Activated CD4-positive, alpha-beta T cell treated with anti-CD3 and anti-CD28 coated beads for 36 hours (primary cell): Measurements from ENCODE around the gene TKT. TPM values are rescaled to one million over a fixed set of nuclear protein-coding genes. Genes with fewer than 3 reads are reported as not detected.

Experiments used
- ATAC-seq: fragments of 200-7000 bp; cut with Tn5 transposase; one replicate; pipeline ENCODE4 v1.10.0; 2021; ENCODE audit warnings: mild to moderate bottlenecking, moderate library complexity
- CTCF ChIA-PET: fragments of 350-600 bp; sonication (Branson Sonifier 250); formaldehyde crosslinking; loops from one replicate; lab custom pipeline; 2021; ENCODE audit warnings: antibody characterized with exemption; lab: Charles Lee
- POLR2A ChIA-PET: fragments of 350-600 bp; sonication (Branson Sonifier 250); formaldehyde crosslinking; loops from one replicate; lab custom pipeline; 2021; ENCODE audit warnings: antibody characterized with exemption, inconsistent platforms; lab: Charles Lee
- DNase-seq: peaks from one replicate; pipeline ENCODE4 v3.0.0-alpha.2; 2020
- H3K27ac Mint-ChIP-seq: one replicate; pipeline ENCODE4 v1.8.0; 2021; ENCODE audit warnings: mixed read lengths
- H3K27me3 Mint-ChIP-seq: one replicate; pipeline ENCODE4 v1.8.0; 2021; ENCODE audit warnings: mixed read lengths
- H3K36me3 Mint-ChIP-seq: one replicate; pipeline ENCODE4 v1.8.0; 2021; ENCODE audit warnings: low read depth, mixed read lengths
- H3K4me1 Mint-ChIP-seq: one replicate; pipeline ENCODE4 v1.8.0; 2021; ENCODE audit warnings: mixed read lengths
- H3K4me3 Mint-ChIP-seq: one replicate; pipeline ENCODE4 v1.8.0; 2021; ENCODE audit warnings: mild to moderate bottlenecking, moderate library complexity, mixed read lengths
- H3K9me3 Mint-ChIP-seq: one replicate; pipeline ENCODE4 v1.8.0; 2021; ENCODE audit warnings: low read depth, mixed read lengths
- intact Hi-C, 2 experiments: fragments of 100-400 bp; cut with DNase I in 1 of 2; cut with micrococcal nuclease in 1 of 2; formaldehyde crosslinking; loops; one replicate each; pipeline versions ENCODE4 v1.14.2 to v1.15.1; 2022 to 2024; cut with DNase I, micrococcal nuclease
- total RNA-seq, 2 experiments: library from RNA; stranded (reverse); gene quantifications; one replicate each; pipeline ENCODE4 v1.2.3, GENCODE V29; 2021

TKT gene
- total RNA-seq, 2 experiments from 2014 or later, result 320 to 418 TPM

DNA sequence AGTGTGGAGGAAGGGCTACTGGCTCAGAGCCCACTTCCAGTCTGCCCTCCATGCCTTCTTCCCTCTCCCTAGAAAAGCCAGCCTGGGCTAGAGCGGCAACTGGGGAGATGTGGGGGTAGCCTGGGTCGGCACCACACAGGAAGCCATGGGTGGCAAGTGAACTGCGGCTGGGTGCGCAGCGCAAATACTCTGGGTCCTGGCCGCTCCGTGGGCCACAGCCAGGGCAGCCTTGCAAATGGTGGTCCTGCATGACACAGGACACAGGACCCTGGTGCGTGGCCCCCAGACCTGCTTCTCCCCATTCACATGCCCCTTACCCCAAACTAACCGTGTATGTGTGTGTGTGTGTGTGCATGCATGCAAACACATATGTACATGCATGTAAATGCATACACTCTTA lies 69.1 kb downstream of the TKT start:
- H3K27ac Mint-ChIP-seq, result no peak overlapping the region
- DNase-seq, result no peak
- H3K4me1 Mint-ChIP-seq, result no peaks in the 10 kb centered on the region
- H3K9me3 Mint-ChIP-seq, result no peaks in the 10 kb centered on the region
- intact Hi-C loops, result no loop called here
- ATAC-seq, result no peak
- H3K4me3 Mint-ChIP-seq, result no peak overlapping the region
- POLR2A ChIA-PET, result no interaction called here
- CTCF ChIA-PET, result interaction anchor here (0.7 kb wide), 1 partner anchor 33 kb away, joined by 4 read pairs; no protein-coding TSS in a partner anchor
- peaks cover 11% of the 10 kb centered on the region for H3K36me3 Mint-ChIP-seq
- no peaks in the 10 kb centered on the region for H3K27me3 Mint-ChIP-seq

DNA sequence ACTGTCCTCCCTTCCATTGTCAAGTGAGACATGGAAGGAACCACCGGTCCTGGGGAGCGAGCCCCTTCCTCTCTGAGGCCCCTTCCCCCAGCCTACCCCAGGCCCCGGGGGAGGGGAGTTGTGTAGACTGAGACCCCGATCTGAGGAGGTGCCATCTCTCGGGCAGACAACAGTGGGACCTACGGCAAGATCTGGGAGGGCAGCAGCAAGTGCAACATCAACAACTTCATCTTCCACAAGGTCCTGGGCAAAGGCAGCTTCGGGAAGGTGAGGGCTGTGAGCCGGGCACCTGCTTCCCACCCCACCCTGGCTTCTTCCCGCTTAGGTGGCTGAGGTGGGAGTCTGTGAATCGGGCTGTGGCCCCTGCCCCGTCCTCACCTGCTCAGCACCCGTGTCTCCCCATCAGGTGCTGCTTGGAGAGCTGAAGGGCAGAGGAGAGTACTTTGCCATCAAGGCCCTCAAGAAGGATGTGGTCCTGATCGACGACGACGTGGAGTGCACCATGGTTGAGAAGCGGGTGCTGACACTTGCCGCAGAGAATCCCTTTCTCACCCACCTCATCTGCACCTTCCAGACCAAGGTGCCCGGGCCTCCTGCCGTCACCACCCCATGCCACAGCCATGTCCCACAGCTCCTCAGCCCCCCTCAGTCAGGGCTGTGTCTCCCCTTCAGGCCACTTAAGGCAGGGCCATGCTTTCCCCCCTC lies 69.9 kb downstream of the TKT start:
- peaks cover 11% of the 10 kb centered on the region for H3K36me3 Mint-ChIP-seq
- intact Hi-C loops, result no loop called here
- no peak for DNase-seq
- ChIA-PET CTCF (interaction anchor here (0.7 kb wide), 1 partner anchor 33 kb away, joined by 4 read pairs; no protein-coding TSS in a partner anchor), POLR2A (no interaction called here)
- no peak overlapping the region for H3K27ac Mint-ChIP-seq
- H3K27me3 Mint-ChIP-seq, result no peaks in the 10 kb centered on the region
- H3K9me3 Mint-ChIP-seq, result no peaks in the 10 kb centered on the region
- ATAC-seq, result no peak
- no peak overlapping the region for H3K4me3 Mint-ChIP-seq
- no peaks in the 10 kb centered on the region for H3K4me1 Mint-ChIP-seq

DNA sequence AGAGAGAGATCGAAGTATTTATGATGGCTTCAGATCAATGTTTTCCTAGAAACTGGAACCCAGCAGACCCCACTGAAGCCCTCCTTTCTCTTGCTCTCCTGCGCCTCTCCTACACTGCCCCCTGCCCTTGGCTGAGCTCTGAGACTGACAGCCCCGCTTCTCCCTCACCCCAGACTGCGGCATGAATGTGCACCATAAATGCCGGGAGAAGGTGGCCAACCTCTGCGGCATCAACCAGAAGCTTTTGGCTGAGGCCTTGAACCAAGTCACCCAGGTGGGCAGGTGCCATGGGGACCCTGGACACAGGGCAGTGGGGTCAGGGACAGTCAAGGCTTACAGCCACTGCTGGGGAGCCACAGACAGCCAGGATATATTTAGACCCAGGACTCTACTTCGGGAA lies 71.1 kb downstream of the TKT start:
- CTCF ChIA-PET, result no interaction called here
- H3K27me3 Mint-ChIP-seq, result no peaks in the 10 kb centered on the region
- DNase-seq (no peak), ATAC-seq (no peak)
- H3K27ac Mint-ChIP-seq, result no peak overlapping the region
- no peaks in the 10 kb centered on the region for H3K4me1 Mint-ChIP-seq
- peaks cover 11% of the 10 kb centered on the region for H3K36me3 Mint-ChIP-seq
- POLR2A ChIA-PET, result no interaction called here
- H3K9me3 Mint-ChIP-seq, result no peaks in the 10 kb centered on the region
- no peak overlapping the region for H3K4me3 Mint-ChIP-seq
- intact Hi-C loops, result no loop called here

DNA sequence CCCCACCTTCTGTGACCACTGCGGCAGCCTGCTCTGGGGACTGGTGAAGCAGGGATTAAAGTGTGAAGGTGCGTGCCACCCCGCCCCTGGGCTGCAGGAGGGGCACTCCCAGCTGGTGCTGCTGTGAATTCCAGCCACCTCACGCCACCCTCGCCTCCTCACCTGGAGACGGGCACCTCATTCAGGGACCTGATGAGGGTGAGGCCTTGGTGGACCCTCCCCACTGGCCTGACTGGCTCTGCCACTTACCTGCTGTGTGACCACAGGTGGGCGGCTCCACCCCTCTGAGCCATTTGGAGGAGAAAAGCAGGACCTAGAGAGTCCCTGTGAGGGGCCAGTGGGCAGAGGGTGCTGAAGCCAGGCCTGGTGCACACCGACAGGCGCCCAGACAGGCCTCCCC lies 72.3 kb downstream of the TKT start:
- no peak for DNase-seq
- no peaks in the 10 kb centered on the region for H3K9me3 Mint-ChIP-seq
- POLR2A ChIA-PET, result no interaction called here
- intact Hi-C loops, result no loop called here
- no peak overlapping the region for H3K27ac Mint-ChIP-seq
- no peak for ATAC-seq
- peaks cover 19% of the 10 kb centered on the region for H3K36me3 Mint-ChIP-seq
- CTCF ChIA-PET, result interaction anchor here (0.5 to 1.6 kb wide), 2 partner anchors 9 to 108 kb away, joined by 3 to 4 read pairs; no protein-coding TSS in a partner anchor
- H3K27me3 Mint-ChIP-seq, result no peaks in the 10 kb centered on the region
- no peak overlapping the region for H3K4me3 Mint-ChIP-seq
- H3K4me1 Mint-ChIP-seq, result no peaks in the 10 kb centered on the region

DNA sequence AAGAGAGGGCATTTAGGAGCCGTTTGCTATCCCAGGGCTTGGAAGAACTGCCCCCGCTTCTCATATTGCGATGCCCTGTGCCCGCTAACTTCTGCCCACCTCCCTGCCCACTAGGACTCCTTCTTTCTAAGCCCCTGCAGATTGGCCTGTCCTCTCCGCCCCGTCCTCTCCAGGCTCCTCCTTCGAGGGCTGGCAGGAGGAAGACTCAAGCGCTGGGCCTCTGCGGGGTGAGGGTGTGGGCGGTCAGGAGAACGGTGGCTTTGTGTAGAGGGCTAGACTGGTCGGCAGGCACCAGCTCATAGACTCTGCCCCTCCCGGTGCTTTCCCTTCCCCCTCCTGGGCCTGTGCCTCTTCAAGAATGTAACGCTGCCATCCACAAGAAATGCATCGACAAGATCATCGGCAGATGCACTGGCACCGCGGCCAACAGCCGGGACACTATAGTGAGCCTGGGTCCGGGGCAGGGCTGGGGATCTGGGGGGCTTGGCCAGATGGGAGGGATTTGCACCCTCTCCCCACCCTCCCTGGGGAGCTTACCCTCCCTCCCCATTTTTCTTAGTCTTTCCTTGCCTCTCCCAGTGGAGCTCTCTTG lies 73.0 kb downstream of the TKT start:
- CTCF ChIA-PET, result interaction anchor here (1.6 kb wide), 1 partner anchor 10 kb away, joined by 4 read pairs; no protein-coding TSS in a partner anchor
- H3K27ac Mint-ChIP-seq, result no peak overlapping the region
- intact Hi-C loops, result no loop called here
- POLR2A ChIA-PET, result no interaction called here
- H3K36me3 Mint-ChIP-seq, result peaks cover 19% of the 10 kb centered on the region
- DNase-seq (no peak), ATAC-seq (no peak)
- no peaks in the 10 kb centered on the region for H3K27me3 Mint-ChIP-seq
- no peaks in the 10 kb centered on the region for H3K4me1 Mint-ChIP-seq
- H3K9me3 Mint-ChIP-seq, result no peaks in the 10 kb centered on the region
- no peak overlapping the region for H3K4me3 Mint-ChIP-seq

DNA sequence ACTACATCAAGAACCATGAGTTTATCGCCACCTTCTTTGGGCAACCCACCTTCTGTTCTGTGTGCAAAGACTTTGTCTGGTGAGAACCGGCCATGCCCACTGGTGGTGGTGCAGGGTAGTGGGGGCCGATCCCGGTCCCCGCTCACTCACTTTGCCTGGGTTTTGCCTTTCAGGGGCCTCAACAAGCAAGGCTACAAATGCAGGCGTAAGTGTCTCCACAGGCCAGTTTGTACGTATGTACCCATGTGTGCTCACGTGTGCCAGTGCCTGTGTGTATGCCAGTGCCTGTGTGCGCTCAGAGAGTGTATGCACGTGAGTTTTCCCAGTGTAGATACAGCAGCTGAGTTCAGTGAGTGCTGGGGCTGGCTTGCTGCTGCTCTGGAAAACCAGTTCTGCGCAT lies 74.3 kb downstream of the TKT start:
- H3K4me1 Mint-ChIP-seq, result no peaks in the 10 kb centered on the region
- ChIA-PET CTCF (interaction anchor here (1.0 kb wide), 1 partner anchor 11 kb away, joined by 5 read pairs; no protein-coding TSS in a partner anchor), POLR2A (no interaction called here)
- no peaks in the 10 kb centered on the region for H3K27me3 Mint-ChIP-seq
- no peak overlapping the region for H3K4me3 Mint-ChIP-seq
- intact Hi-C loops, result no loop called here
- no peak for ATAC-seq
- no peak for DNase-seq
- H3K36me3 Mint-ChIP-seq, result peaks cover 19% of the 10 kb centered on the region
- no peaks in the 10 kb centered on the region for H3K9me3 Mint-ChIP-seq
- H3K27ac Mint-ChIP-seq, result no peak overlapping the region

DNA sequence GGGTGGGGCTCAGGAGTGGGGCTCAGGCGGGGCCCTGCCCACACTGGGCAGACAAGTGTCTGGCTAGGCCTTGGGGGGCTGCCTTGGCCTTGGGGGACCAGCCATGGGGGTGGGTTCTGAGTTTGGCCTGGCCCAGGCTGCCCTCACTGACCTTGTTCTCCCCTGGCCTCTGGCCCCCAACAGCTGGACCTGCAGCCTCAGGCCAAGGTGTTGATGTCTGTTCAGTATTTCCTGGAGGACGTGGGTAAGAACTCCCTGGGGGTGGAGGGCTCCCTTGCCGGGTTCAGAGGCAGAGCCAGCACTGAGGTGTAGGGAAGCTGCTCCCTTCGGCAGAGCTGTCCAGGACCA lies 74.8 kb downstream of the TKT start:
- Mint-ChIP-seq H3K27ac (no peak overlapping the region), H3K36me3 (peaks cover 19% of the 10 kb centered on the region), H3K4me3 (no peak overlapping the region), H3K4me1 (no peaks in the 10 kb centered on the region), H3K27me3 (no peaks in the 10 kb centered on the region), H3K9me3 (no peaks in the 10 kb centered on the region)
- intact Hi-C loops, result no loop called here
- ATAC-seq, result no peak
- no peak for DNase-seq
- CTCF ChIA-PET, result interaction anchor here (1.0 kb wide), 1 partner anchor 11 kb away, joined by 5 read pairs; no protein-coding TSS in a partner anchor
- POLR2A ChIA-PET, result no interaction called here

DNA sequence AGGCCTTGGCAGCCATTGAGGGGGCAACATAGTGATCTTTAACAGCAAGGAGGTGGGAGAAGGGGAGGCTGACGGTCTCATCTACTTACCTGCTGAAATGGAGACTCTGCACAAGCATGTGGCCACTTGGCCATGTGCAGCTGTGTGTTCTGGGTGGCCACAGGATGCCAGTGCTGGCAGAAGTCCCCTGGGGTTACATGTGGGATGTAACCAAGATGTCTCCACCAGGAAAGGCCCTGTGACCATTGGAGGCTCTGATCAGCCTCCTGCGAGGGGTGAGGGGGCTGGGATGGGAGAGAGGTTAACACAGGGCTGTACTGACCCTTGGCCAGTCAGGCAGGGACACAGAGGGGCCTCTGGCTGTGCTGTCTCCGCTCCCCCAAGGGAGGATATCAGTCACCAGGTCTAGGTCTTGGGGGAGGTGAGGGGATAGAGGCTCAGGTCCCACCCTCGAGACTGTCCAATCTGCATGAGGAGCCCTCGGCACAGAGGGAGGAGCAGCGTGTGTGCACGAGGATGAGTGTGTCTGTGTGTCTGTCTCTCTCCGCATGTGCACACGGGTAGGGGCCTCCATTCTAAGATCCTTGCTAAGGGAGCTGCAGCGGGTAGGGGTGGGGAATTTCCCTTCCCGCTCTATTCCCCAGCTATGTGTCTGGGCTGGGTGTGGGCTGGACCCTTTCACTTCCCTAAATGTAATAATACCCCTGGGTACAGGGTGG lies 75.4 kb downstream of the TKT start:
- Mint-ChIP-seq H3K27ac (no peak overlapping the region), H3K36me3 (peaks cover 19% of the 10 kb centered on the region)
- CTCF ChIA-PET, result interaction anchor here (1.0 kb wide), 1 partner anchor 10 kb away, joined by 5 read pairs; no protein-coding TSS in a partner anchor

DNA sequence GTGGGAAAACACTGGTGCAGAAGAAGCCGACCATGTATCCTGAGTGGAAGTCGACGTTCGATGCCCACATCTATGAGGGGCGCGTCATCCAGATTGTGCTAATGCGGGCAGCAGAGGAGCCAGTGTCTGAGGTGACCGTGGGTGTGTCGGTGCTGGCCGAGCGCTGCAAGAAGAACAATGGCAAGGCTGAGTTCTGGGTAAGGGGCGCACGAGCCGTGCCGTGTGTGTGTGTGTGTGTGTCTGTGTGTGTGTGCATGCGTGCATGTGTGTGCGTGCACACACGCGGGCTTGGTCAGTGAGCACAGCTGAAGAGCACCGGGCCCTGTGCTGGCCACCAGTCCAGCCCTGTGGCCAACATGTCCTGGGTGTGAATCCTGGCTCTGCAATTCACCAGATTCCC lies 76.2 kb downstream of the TKT start:
- DNase-seq (no peak), ATAC-seq (no peak)
- Mint-ChIP-seq H3K9me3 (no peaks in the 10 kb centered on the region), H3K4me1 (no peaks in the 10 kb centered on the region), H3K36me3 (peaks cover 13% of the 10 kb centered on the region), H3K4me3 (no peak overlapping the region), H3K27me3 (no peaks in the 10 kb centered on the region), H3K27ac (no peak overlapping the region)
- ChIA-PET CTCF (no interaction called here), POLR2A (no interaction called here)
- intact Hi-C loops, result no loop called here

More for the DNA sequence above, 75.4 kb downstream of the TKT start:
- POLR2A ChIA-PET, result no interaction called here
- Mint-ChIP-seq H3K9me3 (no peaks in the 10 kb centered on the region), H3K4me1 (no peaks in the 10 kb centered on the region), H3K4me3 (no peak overlapping the region), H3K27me3 (no peaks in the 10 kb centered on the region)
- no peak for DNase-seq
- intact Hi-C loops, result no loop called here
- no peak for ATAC-seq

DNA sequence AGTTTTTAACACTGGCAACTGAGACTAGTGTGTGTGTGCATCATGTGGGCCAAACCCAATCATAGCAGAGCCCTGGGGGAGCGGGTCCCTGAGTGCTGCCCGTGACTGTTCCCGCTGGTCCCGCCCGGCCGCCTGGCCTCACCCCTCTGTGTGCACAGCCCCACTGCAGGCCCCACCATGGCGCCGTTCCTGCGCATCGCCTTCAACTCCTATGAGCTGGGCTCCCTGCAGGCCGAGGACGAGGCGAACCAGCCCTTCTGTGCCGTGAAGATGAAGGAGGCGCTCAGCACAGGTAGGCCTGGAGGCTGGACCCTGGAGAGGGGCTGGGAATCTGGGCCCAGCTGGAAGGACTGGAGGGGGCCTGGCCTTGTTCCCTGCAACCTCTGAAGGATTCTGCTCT lies 77.6 kb downstream of the TKT start:
- intact Hi-C loops, result no loop called here
- Mint-ChIP-seq H3K4me3 (no peak overlapping the region), H3K9me3 (no peaks in the 10 kb centered on the region), H3K27me3 (no peaks in the 10 kb centered on the region), H3K4me1 (no peaks in the 10 kb centered on the region), H3K36me3 (peaks cover 17% of the 10 kb centered on the region), H3K27ac (no peak overlapping the region)
- ChIA-PET CTCF (no interaction called here), POLR2A (no interaction called here)
- no peak for ATAC-seq
- DNase-seq, result no peak

DNA sequence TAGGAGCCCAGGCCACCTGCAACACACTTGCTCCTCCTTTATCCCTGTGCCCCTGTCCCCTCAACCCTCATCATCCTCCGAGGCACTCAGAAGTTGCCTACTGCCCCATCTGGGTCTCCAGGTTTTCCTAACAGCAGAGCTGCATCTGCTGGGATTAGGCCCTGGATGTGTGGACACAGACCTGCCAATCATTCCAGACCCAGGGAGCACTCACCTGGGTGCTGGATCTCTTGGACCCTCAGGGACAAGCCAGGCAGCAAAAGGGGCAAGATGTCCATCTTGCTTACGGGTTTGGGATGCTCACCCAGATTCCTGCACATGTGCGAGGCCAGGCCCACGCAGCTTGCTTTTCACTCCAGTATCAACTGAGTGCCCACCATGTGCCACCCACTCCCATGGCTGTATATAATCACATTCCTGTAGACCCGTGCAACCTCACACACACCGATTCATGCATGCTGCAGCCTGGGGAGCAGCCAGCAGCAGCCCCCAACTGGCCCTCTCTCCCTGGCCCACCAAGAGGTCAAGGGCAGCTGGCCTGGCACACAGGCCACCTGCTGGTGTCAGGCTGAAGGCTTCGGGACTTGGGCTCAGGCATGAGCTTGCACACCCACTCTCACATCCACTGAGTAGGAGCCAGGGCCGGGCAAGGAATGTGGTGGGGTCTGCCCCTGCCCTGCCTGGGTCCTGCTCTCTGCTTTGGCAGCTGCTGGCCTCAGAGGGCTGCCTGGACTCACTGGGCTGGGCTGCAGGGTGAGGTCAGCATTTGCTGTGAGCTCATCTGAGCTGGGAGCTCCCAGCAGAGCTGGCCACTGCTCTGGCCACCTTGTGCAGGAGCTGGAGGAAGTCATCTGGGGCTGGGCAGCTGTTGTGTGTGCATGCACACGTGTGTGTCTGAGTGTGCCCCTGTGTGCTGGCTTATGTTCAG lies 79.9 kb downstream of the TKT start:
- peaks cover 17% of the 10 kb centered on the region for H3K36me3 Mint-ChIP-seq
- intact Hi-C loops, result no loop called here
- peaks cover 3% of the 10 kb centered on the region for H3K4me1 Mint-ChIP-seq
- CTCF ChIA-PET, result interaction anchor here (0.7 to 0.8 kb wide), 2 partner anchors 9 to 36 kb away, joined by 3 read pairs; no protein-coding TSS in a partner anchor
- POLR2A ChIA-PET, result no interaction called here
- H3K27me3 Mint-ChIP-seq, result no peaks in the 10 kb centered on the region
- ATAC-seq (no peak), DNase-seq (no peak)
- H3K27ac Mint-ChIP-seq, result no peak overlapping the region
- H3K9me3 Mint-ChIP-seq, result no peaks in the 10 kb centered on the region
- H3K4me3 Mint-ChIP-seq, result no peak overlapping the region
